Body of pancreas (tissue), 4 donors: ENCODE measurements around the gene EN2.

Experiments
- CTCF ChIP-seq, 7 experiments: fragments of 450-650 bp in 4 of 7; fragments of 200-600 bp in 3 of 7; sonication (generic) in 3 of 7; IDR thresholded peaks; one replicate each; pipeline ENCODE4 v1.5.1; 2016 to 2019; ENCODE audit warnings: antibody characterized with exemption in 7 of 7
- POLR2A ChIP-seq, 3 donors: fragments of 450-650 bp; IDR thresholded peaks; one replicate each; pipeline ENCODE4 v1.6.1; 2016; ENCODE audit warnings: antibody characterized with exemption in 3 of 3, mild to moderate bottlenecking in 2 of 3

GRCh38 chr7:155435110-155435509, 22.8 kb upstream of the EN2 start:
- TF ChIP-seq CTCF (IDR thresholded peaks at IDR 0.05): no peak
- TF ChIP-seq POLR2A (IDR thresholded peaks at IDR 0.05): no peak
